AG04450 (cell line): ENCODE results near the gene PHF23. TPM values are rescaled to one million over a fixed set of nuclear protein-coding genes. Genes with fewer than 3 reads are reported as not detected.

Experiments
- CTCF ChIA-PET: fragments of 300-600, 350-600 bp; formaldehyde crosslinking; extraction: SDS; loops from one replicate; lab custom pipeline; 2022; ENCODE audit warnings: antibody characterized with exemption, inconsistent platforms; lab: Charles Lee
- POLR2A ChIA-PET: fragments of 350-600 bp; formaldehyde crosslinking; extraction: SDS; loops from one replicate; lab custom pipeline; 2021; ENCODE audit warnings: antibody characterized with exemption, inconsistent platforms; lab: Yijun Ruan, JAX
- DNase-seq: peaks from one replicate; pipeline ENCODE4 v3.0.0-alpha.2; 2011; ENCODE audit warnings: low read depth, low spot score
- H3K27ac ChIP-seq: one replicate; pipeline ENCODE4 v1.5.1; 2012; ENCODE audit warnings: low read depth, low read length, control low read depth
- H3K27me3 ChIP-seq: one replicate; pipeline ENCODE4 v1.6.0; 2012; ENCODE audit warnings: low read length; ENCODE audit not compliant: control insufficient read depth, insufficient read depth
- H3K4me3 ChIP-seq: 2 replicates; pipeline ENCODE4 v1.5.1; 2011; ENCODE audit warnings: mild to moderate bottlenecking, low read depth, low read length, control low read depth
- H3K9me3 ChIP-seq: 2 replicates; pipeline ENCODE4 v1.5.1; 2012; ENCODE audit warnings: low read length; ENCODE audit not compliant: control insufficient read depth, insufficient read depth
- CTCF ChIP-seq: IDR thresholded peaks from 2 replicates; pipeline ENCODE4 v1.5.1; 2011; ENCODE audit warnings: low read depth, low read length, control low read depth, inconsistent platforms
- polyA plus RNA-seq: library from polyadenylated mRNA; depleted of rRNA; stranded (reverse); fragments of >200 nt; gene quantifications from 2 replicates; pipeline ENCODE4 v1.2.3, GENCODE V29; 2011

The PHF23 gene
- polyA plus RNA-seq, 1 experiment = 56.3 TPM

- no peak for TF ChIP-seq CTCF
- ChIA-PET POLR2A (no interaction called here), CTCF (interaction anchor here (0.7 to 5.0 kb wide), 4 partner anchors 9 to 67 kb away, joined by 3 to 65 read pairs (median 3); no protein-coding TSS in a partner anchor)
- Histone ChIP-seq H3K27me3 (peaks cover 47% of the 10 kb centered on the region), H3K9me3 (no peaks in the 10 kb centered on the region; the same call in 1 of the 2 replicates), H3K4me3 (no peak overlapping the region), H3K27ac (no peak overlapping the region)
- no peak for DNase-seq
These were observed 43.6 kb upstream of the PHF23 start for GRCh38 chr17:7282752-7283321.

GRCh38 chr17:7281953-7282751, 42.9 kb upstream of the PHF23 start:
- no peak for DNase-seq
- no peak for TF ChIP-seq CTCF
- POLR2A ChIA-PET = interaction anchor here (1.4 kb wide), 1 partner anchor 31 kb away, joined by 5 read pairs; no protein-coding TSS in a partner anchor
- no peaks in the 10 kb centered on the region; the same call in 1 of the 2 replicates for H3K9me3 ChIP-seq
- CTCF ChIA-PET = interaction anchor here (0.6 to 5.0 kb wide), 6 partner anchors 9 to 237 kb away, joined by 3 to 65 read pairs (median 4); no protein-coding TSS in a partner anchor
- H3K27ac ChIP-seq = no peak overlapping the region
- peaks cover 40% of the 10 kb centered on the region for H3K27me3 ChIP-seq
- peak overlapping the region; percentile 55 for H3K4me3 ChIP-seq

GRCh38 chr17:7281074-7281952, 42.1 kb upstream of the PHF23 start, which contains the start of gene SLC2A4:
Gene SLC2A4, plus strand, starts transcription at chr17:7281718. Its CDS starts 217 bp downstream, at chr17:7281935.
- ChIA-PET CTCF (interaction anchor here (0.6 to 5.0 kb wide), 7 partner anchors 15 to 279 kb away, joined by 3 to 65 read pairs (median 6); partner anchors contain the start of gene SENP3), POLR2A (interaction anchor here (0.5 to 1.4 kb wide), 2 partner anchors 32 to 64 kb away, joined by 5 to 6 read pairs; no protein-coding TSS in a partner anchor)
- Histone ChIP-seq H3K4me3 (peak within 1 kb of the TSS; percentile 55), H3K27me3 (peaks cover 37% of the 10 kb centered on the region), H3K27ac (no peak within 1 kb of the TSS), H3K9me3 (no peaks in the 10 kb centered on the region; the same call in 1 of the 2 replicates)
- DNase-seq = peak; percentile 77
- TF ChIP-seq CTCF = no peak

- H3K9me3 ChIP-seq = no peaks in the 10 kb centered on the region; the same call in 1 of the 2 replicates
- peak; percentile 96 for TF ChIP-seq CTCF
- peak overlapping the region; percentile 51 for H3K4me3 ChIP-seq
- CTCF ChIA-PET = interaction anchor here (0.6 to 5.0 kb wide), 8 partner anchors 14 to 280 kb away, joined by 3 to 65 read pairs (median 6); partner anchors contain the start of gene SENP3
- H3K27me3 ChIP-seq = peaks cover 32% of the 10 kb centered on the region
- POLR2A ChIA-PET = interaction anchor here (0.5 to 1.4 kb wide), 2 partner anchors 33 to 65 kb away, joined by 5 to 6 read pairs; no protein-coding TSS in a partner anchor
- no peak overlapping the region for H3K27ac ChIP-seq
- DNase-seq = peak; percentile 51
These were observed 41.3 kb upstream of the PHF23 start for GRCh38 chr17:7280519-7281073.
